HG02798 (cell line): ENCODE results near the gene KMT5B.

ENCODE experiments used
- ATAC-seq: cut with Tn5 transposase; IDR thresholded peaks from one replicate; pipeline ENCODE4 v1.9.1; 2021; ENCODE audit warnings: mild to moderate bottlenecking; ENCODE audit not compliant: unreplicated experiment, poor library complexity

Gene KMT5B

GRCh38 chr11:68216171-68216938 lies 3.3 kb upstream of the KMT5B start:
- no peak for ATAC-seq

- no peak for ATAC-seq
Measured at GRCh38 chr11:68215524-68216170, 2.6 kb upstream of the KMT5B start.

DNA sequence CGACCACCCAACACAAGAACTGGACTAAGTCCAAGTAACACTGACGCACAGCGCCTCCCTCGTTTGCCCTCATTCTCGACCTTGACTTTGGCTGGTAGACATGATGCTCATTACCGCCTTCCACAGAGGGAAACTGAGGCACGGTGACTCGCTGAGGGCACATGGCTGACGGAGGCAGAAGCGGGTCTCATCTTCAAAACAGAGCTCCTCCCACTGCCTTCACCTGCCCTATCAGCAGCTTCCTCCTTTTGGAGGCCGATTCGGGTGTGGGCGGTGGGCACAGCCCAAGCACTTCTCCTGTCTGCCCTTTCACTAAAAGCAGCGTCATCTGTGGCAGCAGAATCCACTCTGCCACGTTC lies 2.0 kb upstream of the KMT5B start:
- ATAC-seq, result no peak

- ATAC-seq, result peak; percentile 1
Measured at GRCh38 chr11:68214173-68215086, 1.3 kb upstream of the KMT5B start.

DNA sequence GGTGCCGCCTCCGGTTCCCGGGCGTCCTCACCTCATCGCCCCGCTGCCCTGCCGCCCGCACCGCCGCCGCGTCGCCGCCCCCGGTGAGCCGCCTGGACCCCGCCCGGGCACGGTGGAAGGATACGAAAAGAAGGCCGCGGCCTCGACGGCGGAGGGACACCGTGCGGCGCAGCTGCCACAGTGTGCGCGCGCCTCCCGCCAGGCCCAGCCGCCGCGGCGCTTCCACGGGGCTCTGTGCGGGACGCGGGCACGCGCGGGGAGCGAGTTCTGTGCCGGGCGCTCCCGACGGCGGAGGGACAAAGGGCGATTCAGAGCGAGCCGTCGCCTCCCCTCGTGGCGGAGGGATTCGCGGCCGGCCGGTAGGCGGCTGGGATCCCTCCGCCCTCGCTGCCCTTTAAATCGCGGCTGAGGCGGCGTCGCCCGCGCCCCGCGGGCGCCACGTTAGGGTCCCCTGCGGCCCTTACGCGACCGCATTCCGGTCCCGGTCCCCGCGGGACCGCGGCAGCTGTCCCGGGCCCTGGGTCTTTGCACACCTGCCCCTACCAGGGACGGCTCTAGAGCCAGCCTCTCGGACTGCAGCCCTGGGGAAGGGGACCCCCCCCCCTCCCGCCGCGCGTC lies 568 bp upstream of the KMT5B start:
- ATAC-seq, result peak; percentile 55

GRCh38 chr11:68212421-68213134 lies 518 bp downstream of the KMT5B start:
- ATAC-seq, result peak; percentile 52

- ATAC-seq, result no peak
Measured at GRCh38 chr11:68211546-68211945, 1.6 kb downstream of the KMT5B start.

DNA sequence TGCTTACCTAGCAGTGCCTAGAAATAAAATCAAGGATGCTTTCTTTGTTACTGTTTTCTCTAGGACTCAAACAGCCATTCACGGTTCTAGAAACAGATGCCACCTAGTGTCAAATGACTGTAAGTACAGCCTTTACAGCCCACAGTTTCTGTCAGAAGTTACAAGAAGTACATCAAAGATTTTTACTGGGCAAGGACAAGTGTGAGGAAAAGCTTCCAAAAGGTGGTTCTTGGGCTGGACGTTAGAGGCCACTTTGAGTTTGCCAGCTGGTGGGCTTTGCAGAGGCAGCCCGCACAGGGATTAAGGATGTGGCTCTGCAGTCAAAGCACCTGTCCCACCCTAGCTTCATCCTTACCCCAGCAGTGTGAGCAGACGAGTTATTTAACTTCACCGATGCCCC lies 6.9 kb downstream of the KMT5B start:
- ATAC-seq, result no peak

DNA sequence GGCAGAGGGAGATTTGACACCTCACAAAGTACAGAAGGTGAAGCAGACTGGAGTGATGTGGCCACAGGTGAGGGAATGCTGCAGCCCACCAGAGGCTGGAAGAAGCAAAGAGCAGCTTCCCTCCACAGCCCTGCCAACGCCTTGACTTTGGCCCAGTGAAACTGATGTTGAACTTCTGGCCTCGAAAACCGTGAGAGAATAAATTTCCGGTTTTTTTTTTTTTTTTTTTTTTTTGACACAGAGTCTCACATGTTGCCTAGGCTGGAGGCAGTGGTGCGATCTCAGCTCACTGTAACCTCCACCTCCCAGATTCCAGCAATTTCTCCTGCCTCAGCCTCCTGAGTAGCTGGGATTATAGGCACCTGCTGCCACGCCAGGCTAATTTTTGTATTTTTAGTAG lies 8.7 kb downstream of the KMT5B start:
- ATAC-seq, result no peak

GRCh38 chr11:68202165-68202564 lies 10.9 kb downstream of the KMT5B start:
- no peak for ATAC-seq

DNA sequence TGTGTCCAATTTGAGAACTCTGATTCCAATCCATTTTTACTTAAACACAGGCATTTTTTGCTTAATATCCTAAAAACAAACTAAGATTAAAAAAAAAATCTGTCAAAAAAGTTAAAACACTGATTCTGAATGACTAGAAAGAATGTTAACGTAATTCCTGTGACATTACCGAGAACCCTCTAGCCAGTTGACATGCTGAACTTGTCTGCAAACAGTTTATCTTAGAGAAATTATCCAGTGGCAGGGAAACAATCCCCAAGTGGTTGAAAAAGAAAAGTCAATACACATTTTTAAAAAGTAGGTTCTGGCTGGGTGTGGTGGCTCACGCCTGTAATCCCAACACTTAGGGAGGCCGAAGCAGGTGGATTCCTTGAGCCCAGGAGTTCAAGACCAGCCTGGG lies 11.6 kb downstream of the KMT5B start:
- no peak for ATAC-seq

DNA sequence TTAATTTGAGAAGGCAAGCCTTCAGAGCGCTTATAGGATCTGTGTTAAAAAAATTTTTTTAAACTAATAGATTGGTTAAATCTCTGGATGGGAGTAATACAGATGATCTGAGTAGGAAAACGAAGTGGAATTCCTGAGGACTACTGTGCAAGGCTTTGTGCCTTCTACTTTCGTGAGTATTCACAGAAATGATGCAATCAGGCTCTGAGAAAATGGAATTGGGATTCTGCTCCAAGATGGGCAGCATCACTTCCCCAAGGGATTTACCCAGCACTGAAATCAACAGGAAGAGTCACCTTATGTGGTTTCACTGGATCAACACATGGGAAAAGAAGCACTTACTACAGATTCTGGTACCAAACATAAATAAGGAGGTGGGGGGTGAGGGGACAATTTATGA lies 12.5 kb downstream of the KMT5B start:
- no peak for ATAC-seq

DNA sequence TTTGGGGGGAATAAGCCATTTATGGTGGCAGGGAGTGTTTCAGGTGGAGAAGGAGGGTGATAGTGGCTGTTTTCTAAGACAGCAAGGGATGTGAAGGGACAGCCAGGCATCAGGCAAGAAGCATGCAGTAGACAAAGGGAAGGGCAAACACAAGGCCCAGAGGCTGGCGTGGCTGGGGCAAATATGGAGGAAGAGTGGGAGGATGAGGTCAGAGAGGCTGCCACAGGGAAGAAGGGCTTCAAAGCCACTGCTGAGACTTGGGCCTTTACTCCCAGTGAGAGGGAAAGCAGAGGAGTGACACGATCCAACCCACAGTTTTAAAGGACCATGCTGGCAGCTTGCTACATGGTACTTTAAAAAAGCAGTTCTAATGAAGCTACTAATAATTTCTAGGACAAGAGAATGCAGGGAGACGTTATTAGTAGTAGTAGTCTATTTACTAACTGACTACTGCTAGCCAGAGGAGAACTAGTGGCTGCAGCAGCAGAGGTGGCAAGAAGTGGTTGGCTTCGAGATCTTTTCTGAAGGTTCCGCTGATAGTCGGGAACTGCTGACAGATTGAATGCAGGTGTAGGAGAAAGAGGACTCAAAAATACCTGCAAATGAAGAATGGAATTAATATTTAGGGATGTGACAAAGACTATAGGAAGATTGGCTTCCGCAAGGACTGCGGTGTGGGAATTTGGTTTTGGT lies 13.7 kb downstream of the KMT5B start:
- no peak for ATAC-seq

- ATAC-seq, result no peak
Measured at GRCh38 chr11:68196219-68196618, 16.9 kb downstream of the KMT5B start.

GRCh38 chr11:68194675-68195294 lies 18.3 kb downstream of the KMT5B start:
- ATAC-seq, result no peak

DNA sequence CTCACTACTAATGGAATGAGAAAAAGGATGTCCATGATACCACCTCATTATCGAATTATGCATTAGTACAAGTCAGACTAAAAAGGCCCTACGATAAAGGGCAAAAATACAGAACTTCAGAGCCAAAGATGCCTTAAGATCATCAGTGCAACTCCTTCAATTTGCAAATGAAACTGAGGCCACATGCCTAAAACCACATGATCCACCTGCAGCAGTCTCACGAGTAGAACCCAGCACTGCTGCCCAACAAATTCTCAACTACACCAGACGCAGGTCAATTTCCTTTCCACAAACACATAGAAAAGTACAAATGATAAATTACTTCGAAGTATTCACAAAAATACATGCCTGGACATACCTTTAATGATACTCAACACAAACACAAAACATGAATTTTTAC lies 20.1 kb downstream of the KMT5B start:
- ATAC-seq, result no peak

DNA sequence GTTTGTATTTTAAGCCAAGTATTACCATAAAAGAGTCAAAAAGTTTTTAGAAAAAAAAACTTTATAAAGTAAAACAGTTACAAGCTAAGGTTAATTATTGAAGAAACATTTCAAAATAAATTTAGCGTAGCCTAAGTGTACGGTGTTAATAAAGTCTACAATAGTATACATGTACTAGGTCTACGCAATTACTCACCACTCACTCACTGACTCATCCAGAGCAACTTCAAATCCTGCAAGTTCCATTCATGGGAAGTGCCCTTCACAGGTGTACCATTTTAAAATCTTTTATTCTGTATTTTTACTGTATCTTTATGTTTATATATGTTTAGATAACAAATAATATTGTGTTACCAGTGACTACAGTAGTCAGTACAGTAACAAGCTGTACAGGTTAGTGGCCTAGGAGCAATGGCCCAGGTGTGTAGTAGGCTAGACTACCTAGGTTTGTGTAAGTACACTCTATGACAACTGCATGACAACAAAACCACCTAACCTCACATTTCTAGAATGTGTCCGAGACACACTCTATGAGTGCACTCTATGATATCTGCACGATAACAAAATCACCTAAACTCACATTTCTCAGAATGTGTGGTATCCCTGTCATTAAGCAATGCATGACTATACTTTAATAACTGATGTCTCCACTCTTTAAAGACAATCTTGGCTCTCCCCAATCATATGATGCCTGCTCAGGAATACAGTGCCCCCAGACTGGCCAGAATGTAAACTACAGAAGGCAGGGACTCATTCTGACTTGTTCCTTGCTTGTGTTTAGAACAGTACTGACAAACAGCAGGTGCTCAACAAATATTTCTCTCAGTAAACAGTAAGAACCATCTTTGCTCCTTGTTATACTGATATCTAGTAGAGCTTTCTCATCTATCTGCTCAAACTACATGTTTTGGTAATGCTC lies 21.2 kb downstream of the KMT5B start:
- no peak for ATAC-seq

- no peak for ATAC-seq
Measured at GRCh38 chr11:68189888-68190287, 23.2 kb downstream of the KMT5B start.
